ENCODE data around the gene YES1. TPM values are rescaled to one million over a fixed set of nuclear protein-coding genes. Genes with fewer than 3 reads are reported as not detected.
"Not testable (repeated sequence)": the region's sequence is repeated elsewhere in the genome, so short reads cannot be mapped to it uniquely, and the experiment has no call there.

YES1 gene
- total RNA-seq, 2 donors from 2014 or later: 62.8 to 78.8 TPM

- DNase-seq: no peak
- H3K9ac ChIP-seq (ENCODE audit: extremely low read depth, low read length, poor library complexity, severe bottlenecking): no peak overlapping the region
- no peak overlapping the region for H3K27ac ChIP-seq (ENCODE audit: low read depth, low read length)
- no peak overlapping the region for H3K27ac Mint-ChIP-seq
- H3K4me3 Mint-ChIP-seq: no peak overlapping the region
- no peaks in the 10 kb centered on the region for H3K9me3 Mint-ChIP-seq
- TF ChIP-seq CTCF (conservative IDR thresholded peaks at IDR 0.05): no peak
- peaks cover 9% of the 10 kb centered on the region for H3K27me3 ChIP-seq (ENCODE audit: control insufficient read depth, insufficient read depth, low read length, poor library complexity, severe bottlenecking)
- H3K27me3 Mint-ChIP-seq (ENCODE audit: insufficient read depth): peaks cover 12% of the 10 kb centered on the region
- no peaks in the 10 kb centered on the region for H3K36me3 ChIP-seq (ENCODE audit: control insufficient read depth, insufficient read depth, low read length)
- no peaks in the 10 kb centered on the region for H3K9me3 ChIP-seq (ENCODE audit: control insufficient read depth, low read length)
- H3K4me1 Mint-ChIP-seq: peaks cover 6% of the 10 kb centered on the region
- 58 to 91% methylated on average over 5 of the region's 7 CpGs for WGBS, 2 experiments (ENCODE audit: insufficient coverage in 1 of 2, insufficient read length in 1 of 2)
- H3K4me1 ChIP-seq (ENCODE audit: control insufficient read depth, insufficient read depth, low read length): no peaks in the 10 kb centered on the region
- H3K36me3 Mint-ChIP-seq (ENCODE audit: low read depth): peaks cover 5% of the 10 kb centered on the region
- H3K4me3 ChIP-seq (ENCODE audit: low read length): peak overlapping the region; percentile 13
These were observed 46.1 kb downstream of the YES1 start for GRCh38 chr18:765764-766549.

- not testable (repeated sequence) for H3K27me3 ChIP-seq (ENCODE audit: control insufficient read depth, insufficient read depth, low read length, poor library complexity, severe bottlenecking); H3K36me3 ChIP-seq (ENCODE audit: control insufficient read depth, insufficient read depth, low read length); H3K9me3 ChIP-seq (ENCODE audit: control insufficient read depth, low read length); H3K27me3 Mint-ChIP-seq (ENCODE audit: insufficient read depth); H3K27ac ChIP-seq (ENCODE audit: low read depth, low read length); H3K9ac ChIP-seq (ENCODE audit: extremely low read depth, low read length, poor library complexity, severe bottlenecking); H3K27ac Mint-ChIP-seq; H3K4me3 Mint-ChIP-seq; H3K4me1 ChIP-seq (ENCODE audit: control insufficient read depth, insufficient read depth, low read length); H3K9me3 Mint-ChIP-seq; H3K4me3 ChIP-seq (ENCODE audit: low read length); DNase-seq; H3K4me1 Mint-ChIP-seq
- 93 to 100% methylated on average over 2 of the region's 4 CpGs for WGBS, 2 experiments (ENCODE audit: insufficient coverage in 1 of 2, insufficient read length in 1 of 2)
- H3K36me3 Mint-ChIP-seq (ENCODE audit: low read depth): peaks cover 18% of the 10 kb centered on the region
These were observed 52.2 kb downstream of the YES1 start for GRCh38 chr18:759864-760263.

- WGBS, 2 experiments (ENCODE audit: insufficient coverage in 1 of 2, insufficient read length in 1 of 2): 60 to 65% methylated on average over 1 to 2 of the region's 2 CpGs
- no peak overlapping the region for H3K4me3 Mint-ChIP-seq
- H3K27me3 Mint-ChIP-seq (ENCODE audit: insufficient read depth): no peaks in the 10 kb centered on the region
- H3K9me3 Mint-ChIP-seq: no peaks in the 10 kb centered on the region
- no peak for TF ChIP-seq CTCF (conservative IDR thresholded peaks at IDR 0.05)
- no peak overlapping the region for H3K4me3 ChIP-seq (ENCODE audit: low read length)
- no peak overlapping the region for H3K27ac ChIP-seq (ENCODE audit: low read depth, low read length)
- H3K36me3 ChIP-seq (ENCODE audit: control insufficient read depth, insufficient read depth, low read length): peaks cover 11% of the 10 kb centered on the region
- H3K9me3 ChIP-seq (ENCODE audit: control insufficient read depth, low read length): peaks cover 5% of the 10 kb centered on the region
- peaks cover 16% of the 10 kb centered on the region for H3K36me3 Mint-ChIP-seq (ENCODE audit: low read depth)
- H3K27ac Mint-ChIP-seq: no peak overlapping the region
- no peaks in the 10 kb centered on the region for H3K27me3 ChIP-seq (ENCODE audit: control insufficient read depth, insufficient read depth, low read length, poor library complexity, severe bottlenecking)
- no peak for DNase-seq
- no peak overlapping the region for H3K9ac ChIP-seq (ENCODE audit: extremely low read depth, low read length, poor library complexity, severe bottlenecking)
- H3K4me1 ChIP-seq (ENCODE audit: control insufficient read depth, insufficient read depth, low read length): no peaks in the 10 kb centered on the region
- H3K4me1 Mint-ChIP-seq: peaks cover 8% of the 10 kb centered on the region
These were observed 56.5 kb downstream of the YES1 start for GRCh38 chr18:755506-755905.

All from endodermal cell (in vitro differentiated cells).